H1 (cell line): ENCODE measurements around the gene ADAMTS14. TPM values are rescaled to one million over a fixed set of nuclear protein-coding genes. Genes with fewer than 3 reads are reported as not detected.
A peak's percentile ranks its signal among the peaks of the same experiment; 100 is the strongest.

Source experiments
- CTCF ChIA-PET: fragments of 300-600 bp; sonication (Branson Sonifier 250); formaldehyde crosslinking; loops from one replicate; lab custom pipeline; 2021; ENCODE audit not compliant: partially characterized antibody; lab: Charles Lee
- POLR2A ChIA-PET: fragments of 300-600 bp; sonication (Branson Sonifier 250); formaldehyde crosslinking; loops from one replicate; lab custom pipeline; 2021; ENCODE audit warnings: inconsistent platforms; ENCODE audit not compliant: partially characterized antibody; lab: Charles Lee
- DNase-seq, 2 experiments: peaks; one replicate each; pipeline versions ENCODE4 v3.0.0 to v3.0.0-alpha.2; 2010 to 2022; ENCODE audit warnings: low spot score in 2 of 2, low read depth in 1 of 2, mixed read lengths in 1 of 2
- FAIRE-seq: peaks from 2 replicates; lab custom pipeline; 2011; peaks lifted over from hg19 to GRCh38; lab: Jason Lieb, UNC
- H2AFZ ChIP-seq: 2 replicates; pipeline ENCODE4 v1.8.1; 2012; ENCODE audit warnings: low read length, inconsistent platforms
- H2AK5ac ChIP-seq: 2 replicates; pipeline ENCODE4 v1.6.1; 2013; ENCODE audit warnings: low read depth, low read length
- H2BK120ac ChIP-seq: replicated peaks from 2 replicates; pipeline ENCODE3; 2013; ENCODE audit warnings: low read depth, low read length, inconsistent platforms
- H2BK12ac ChIP-seq: 2 replicates; pipeline ENCODE4 v1.6.1; 2013; ENCODE audit warnings: low read depth, low read length
- H2BK15ac ChIP-seq: 2 replicates; pipeline ENCODE4 v1.6.1; 2013; ENCODE audit warnings: low read length
- H2BK20ac ChIP-seq: 2 replicates; pipeline ENCODE4 v1.6.1; 2013; ENCODE audit warnings: low read length
- H2BK5ac ChIP-seq: 2 replicates; pipeline ENCODE4 v1.6.1; 2013; ENCODE audit warnings: low read depth, low read length
- H3K14ac ChIP-seq: 2 replicates; pipeline ENCODE4 v1.6.1; 2013; ENCODE audit warnings: inconsistent platforms; ENCODE audit not compliant: insufficient read length
- H3K18ac ChIP-seq: 2 replicates; pipeline ENCODE4 v1.6.1; 2013; ENCODE audit warnings: low read length; ENCODE audit errors: extremely low read depth
- H3K23ac ChIP-seq: 2 replicates; pipeline ENCODE4 v1.6.1; 2013; ENCODE audit warnings: inconsistent platforms; ENCODE audit not compliant: insufficient read length
- H3K23me2 ChIP-seq: 2 replicates; pipeline ENCODE4 v1.6.1; 2013; ENCODE audit warnings: low read depth, low read length
- H3K27ac ChIP-seq: 2 replicates; pipeline ENCODE4 v1.6.1; 2011; ENCODE audit warnings: low read depth, low read length, inconsistent platforms
- H3K27me3 ChIP-seq, 4 experiments: replicated peaks in 1 of 4; 1 replicate in 1 of 4; 2 replicates in 3 of 4; pipeline versions ENCODE4 v1.6.1 to v1.8.1; 2011 to 2013; ENCODE audit warnings: low read length in 3 of 4, mild to moderate bottlenecking in 3 of 4, inconsistent platforms in 2 of 4, mixed read lengths in 2 of 4, moderate library complexity in 1 of 4; ENCODE audit not compliant: control insufficient read depth in 3 of 4, insufficient read depth in 3 of 4; ENCODE audit errors: extremely low read depth in 1 of 4
- H3K36me3 ChIP-seq, 4 experiments: 2 replicates each; pipeline versions ENCODE4 v1.6.1 to v1.8.1; 2011 to 2013; ENCODE audit warnings: mild to moderate bottlenecking in 4 of 4, low read length in 3 of 4, moderate library complexity in 2 of 4, control low read depth in 1 of 4, inconsistent platforms in 1 of 4; ENCODE audit not compliant: insufficient read depth in 4 of 4, control insufficient read depth in 2 of 4
- H3K4ac ChIP-seq: replicated peaks from 2 replicates; pipeline ENCODE3; 2013; ENCODE audit warnings: low read length, low read depth, mixed read lengths, inconsistent platforms; ENCODE audit not compliant: insufficient read length
- H3K4me1 ChIP-seq, 4 experiments: replicated peaks in 1 of 4; 1 replicate in 1 of 4; 2 replicates in 3 of 4; pipeline versions ENCODE4 v1.6.1 to v1.8.1; 2011 to 2013; ENCODE audit warnings: low read length in 3 of 4, inconsistent platforms in 2 of 4, mixed read lengths in 1 of 4; ENCODE audit not compliant: insufficient read depth in 4 of 4, control insufficient read depth in 3 of 4
- H3K4me2 ChIP-seq, 2 experiments: 2 replicates each; pipeline versions ENCODE4 v1.6.1 to v1.8.1; 2011 to 2013; ENCODE audit warnings: low read depth in 2 of 2, low read length in 2 of 2, control low read depth in 1 of 2, inconsistent platforms in 1 of 2, mild to moderate bottlenecking in 1 of 2; ENCODE audit not compliant: insufficient read depth in 1 of 2
- H3K4me3 ChIP-seq, 4 experiments: fragments of 200-600, 300-600 bp in 1 of 4; sonication (generic), shearing (Covaris generic), sonication (Bioruptor Twin) in 1 of 4; 2 replicates each; pipeline versions ENCODE4 v1.5.1 to v1.8.1; 2011 to 2016; ENCODE audit warnings: low read length in 4 of 4, low read depth in 3 of 4, control low read depth in 2 of 4, inconsistent platforms in 2 of 4, mild to moderate bottlenecking in 2 of 4, mixed read lengths in 1 of 4, moderate library complexity in 1 of 4; ENCODE audit not compliant: insufficient read depth in 2 of 4; ENCODE audit errors: extremely low read depth in 1 of 4
- H3K56ac ChIP-seq: replicated peaks from 2 replicates; pipeline ENCODE3; 2013; ENCODE audit warnings: low read depth, mild to moderate bottlenecking, mixed read lengths, low read length, inconsistent platforms; ENCODE audit not compliant: insufficient read length
- H3K79me1 ChIP-seq: 2 replicates; pipeline ENCODE4 v1.6.1; 2013; ENCODE audit warnings: low read depth, low read length, control low read depth
- H3K79me2 ChIP-seq, 2 experiments: 2 replicates each; pipeline versions ENCODE4 v1.6.1 to v1.8.1; 2012 to 2013; ENCODE audit warnings: low read length in 2 of 2, mild to moderate bottlenecking in 2 of 2, inconsistent platforms in 1 of 2; ENCODE audit not compliant: insufficient read depth in 2 of 2, control insufficient read depth in 1 of 2
- H3K9ac ChIP-seq, 4 experiments: replicated peaks in 1 of 4; 1 replicate in 1 of 4; 2 replicates in 3 of 4; pipeline versions ENCODE4 v1.6.1 to v1.8.1; 2011 to 2013; ENCODE audit warnings: low read depth in 3 of 4, low read length in 3 of 4, control low read depth in 2 of 4, mild to moderate bottlenecking in 2 of 4, moderate library complexity in 2 of 4, inconsistent platforms in 1 of 4; ENCODE audit errors: extremely low read depth in 1 of 4
- H3K9me3 ChIP-seq, 2 experiments: 2 replicates each; pipeline versions ENCODE4 v1.6.1 to v1.8.1; 2012 to 2013; ENCODE audit warnings: mild to moderate bottlenecking in 2 of 2, moderate library complexity in 2 of 2, control low read depth in 1 of 2, inconsistent platforms in 1 of 2, low read depth in 1 of 2, low read length in 1 of 2, mixed read lengths in 1 of 2; ENCODE audit not compliant: insufficient read depth in 2 of 2
- H4K20me1 ChIP-seq, 2 experiments: replicated peaks in 1 of 2; 2 replicates each; pipeline versions ENCODE3 to v1.8.1; 2011 to 2013; ENCODE audit warnings: inconsistent platforms in 2 of 2, low read length in 2 of 2, mild to moderate bottlenecking in 1 of 2; ENCODE audit not compliant: insufficient read depth in 2 of 2, control insufficient read depth in 1 of 2
- H4K5ac ChIP-seq: 2 replicates; pipeline ENCODE4 v1.6.1; 2013; ENCODE audit warnings: low read length, low read depth, mixed read lengths, inconsistent platforms; ENCODE audit not compliant: insufficient read length
- H4K8ac ChIP-seq: 2 replicates; pipeline ENCODE4 v1.8.0; 2013; ENCODE audit warnings: mild to moderate bottlenecking, moderate library complexity, low read length, inconsistent platforms; ENCODE audit not compliant: insufficient read depth; ENCODE audit errors: extremely low read depth
- H4K91ac ChIP-seq: replicated peaks from 2 replicates; pipeline ENCODE3; 2013; ENCODE audit warnings: low read length, mixed read lengths, inconsistent platforms; ENCODE audit not compliant: insufficient read length
- CHD1 ChIP-seq: IDR thresholded peaks from 2 replicates; pipeline ENCODE4 v1.6.1; 2012; ENCODE audit warnings: low read depth, low read length, improper control_type of control experiment
- CTCF ChIP-seq, 3 experiments: IDR thresholded peaks; 1 replicate in 2 of 3; 2 replicates in 1 of 3; pipeline versions ENCODE4 v1.5.1 to v1.6.1; 2011; ENCODE audit warnings: low read length in 3 of 3, mild to moderate bottlenecking in 3 of 3, inconsistent platforms in 2 of 3, low read depth in 1 of 3, moderate library complexity in 1 of 3; ENCODE audit not compliant: insufficient read depth in 1 of 3; ENCODE audit errors: control extremely low read depth in 1 of 3
- GTF2F1 ChIP-seq: IDR thresholded peaks from 2 replicates; pipeline ENCODE4 v1.6.1; 2012; ENCODE audit warnings: low read depth, low read length, improper control_type of control experiment, borderline replicate concordance
- PHF8 ChIP-seq: fragments of 200-600 bp; sonication (generic); conservative IDR thresholded peaks from 2 replicates; pipeline ENCODE4 v1.7.1; 2012; ENCODE audit warnings: low read depth, mild to moderate bottlenecking, inconsistent platforms, low read length, moderate library complexity
- POLR2A ChIP-seq, 2 experiments: IDR thresholded peaks; 1 replicate in 1 of 2; 2 replicates in 1 of 2; pipeline ENCODE4 v1.6.1; 2011; ENCODE audit warnings: low read depth in 2 of 2, low read length in 2 of 2, mild to moderate bottlenecking in 2 of 2; ENCODE audit errors: control extremely low read depth in 1 of 2
- POU5F1 ChIP-seq: IDR thresholded peaks from 2 replicates; pipeline ENCODE4 v1.6.1; 2011; ENCODE audit warnings: low read depth, mild to moderate bottlenecking, low read length, moderate library complexity
- SIN3A ChIP-seq, 2 experiments: IDR thresholded peaks in 1 of 2; conservative IDR thresholded peaks in 1 of 2; 2 replicates each; pipeline ENCODE4 v1.6.1; 2011 to 2012; ENCODE audit warnings: low read length in 2 of 2, improper control_type of control experiment in 1 of 2, low read depth in 1 of 2, mild to moderate bottlenecking in 1 of 2
- WGBS, 2 experiments: shearing (Covaris generic) in 1 of 2; methylation state at CpG; one replicate each; pipeline versions ENCODE4 v1.1.6 to v1.1.7; 2013 to 2015; ENCODE audit warnings: low lambda C conversion rate in 2 of 2, mixed read lengths in 2 of 2, inconsistent platforms in 1 of 2, low coverage in 1 of 2, missing lambda C conversion rate in 1 of 2; ENCODE audit not compliant: insufficient replicate concordance in 2 of 2, insufficient coverage in 1 of 2, insufficient read length in 1 of 2; ENCODE audit errors: extremely low coverage in 1 of 2, missing lambda C conversion rate in 1 of 2; 5-methylcytosine and 5-hydroxymethylcytosine counted together
- polyA plus RNA-seq, 7 experiments: library from polyadenylated mRNA; depleted of rRNA in 3 of 7; stranded (reverse) in 5 of 7; unstranded in 2 of 7; fragments of >200 nt in 5 of 7; fragments of 200-250 nt in 2 of 7; gene quantifications; 1 replicate in 5 of 7; 2 replicates in 1 of 7; 4 replicates in 1 of 7; pipeline versions ENCODE4 v1.2.1 to v1.2.3, GENCODE V29; 2011 to 2013; ENCODE audit warnings: missing spikeins in 2 of 7, mixed read lengths in 2 of 7
- total RNA-seq: library from RNA; stranded (reverse); fragmentation: NEBNext Ultra II Directional; extraction: Animal tissue kit (Norgen Biotek cat#: 25700); gene quantifications from 2 replicates; pipeline ENCODE4 v1.2.1, GENCODE V29; 2021

Gene ADAMTS14
- total and polyA plus RNA-seq, 2 of the 8 experiments (the other 6 are each of a cell fraction or from before 2014, with no cell fraction given), result 2.0 to 2.3 TPM

GRCh38 chr10:70761727-70762350 lies 89.5 kb downstream of the ADAMTS14 start:
- CTCF ChIA-PET, result interaction anchor here (0.6 to 4.1 kb wide), 17 partner anchors 8 to 1565 kb away, joined by 3 to 35 read pairs (median 7); no protein-coding TSS in a partner anchor
- H3K9me3 ChIP-seq, result peaks cover 9 to 12% of the 10 kb centered on the region in 2 experiments

More at GRCh38 chr10:70761727-70762350, 89.5 kb downstream of the ADAMTS14 start:
- no peaks in the 10 kb centered on the region for H4K20me1 ChIP-seq
- no peak overlapping the region for H3K27ac ChIP-seq
- peak overlapping the region; percentile 68; the same call in 1 of the 2 replicates for H2BK12ac ChIP-seq
- H2AFZ ChIP-seq, result no peak overlapping the region
- TF ChIP-seq POLR2A (IDR thresholded peaks at IDR 0.05; ENCODE audit: control extremely low read depth in 1 of 2, low read depth in 2 of 2, low read length in 2 of 2) (no peak), POU5F1 (no peak), GTF2F1 (no peak), CHD1 (no peak), SIN3A (conservative IDR thresholded peaks at IDR 0.05 in 1 of 2, IDR thresholded peaks at IDR 0.05 in 1 of 2; ENCODE audit: low read depth in 1 of 2, low read length in 2 of 2) (no peak), PHF8 (no peak), CTCF (IDR thresholded peaks at IDR 0.05; ENCODE audit: control extremely low read depth in 1 of 3, insufficient read depth in 1 of 3, low read depth in 1 of 3, low read length in 3 of 3) (no peak)
- TF ChIP-seq, all 59 proteins: peak for 0
- H2BK15ac ChIP-seq, result peak overlapping the region; percentile 89; the same call in 1 of the 2 replicates
- H3K9ac ChIP-seq, result no peak overlapping the region; a peak in 2 of 7 replicates
- H2AK5ac ChIP-seq, result no peak overlapping the region
- POLR2A ChIA-PET, result interaction anchor here (1.9 kb wide), 1 partner anchor 54 kb away, joined by 8 read pairs; the partner anchor contains the start of gene SGPL1
- H3K79me1 ChIP-seq, result no peaks in the 10 kb centered on the region
- H4K5ac ChIP-seq, result no peak overlapping the region
- H3K4ac ChIP-seq, result peak overlapping the region; percentile 73
- H3K23me2 ChIP-seq, result no peaks in the 10 kb centered on the region
- H3K56ac ChIP-seq, result no peak overlapping the region
- FAIRE-seq (no peak), DNase-seq (no peak)
- H4K91ac ChIP-seq, result peak overlapping the region; percentile 18
- H3K23ac ChIP-seq, result no peak overlapping the region
- H3K36me3 ChIP-seq, result no peaks in the 10 kb centered on the region
- peak overlapping the region; percentile 25; the same call in 1 of the 2 replicates for H3K18ac ChIP-seq
- no peak overlapping the region for H2BK120ac ChIP-seq
- H3K4me2 ChIP-seq, result no peak overlapping the region
- no peak overlapping the region for H3K4me3 ChIP-seq
- 93% methylated on average over 9 of the region's 10 CpGs; no CpG with 5 or more reads in 1 of the 2 experiments for WGBS, 2 experiments
- H3K4me1 ChIP-seq, result peaks cover 0 to 18% (median 12%) of the 10 kb centered on the region in 4 experiments; a peak in 6 of 7 replicates
- no peaks in the 10 kb centered on the region for H3K79me2 ChIP-seq
- H4K8ac ChIP-seq, result no peak overlapping the region
- H2BK5ac ChIP-seq, result no peak overlapping the region
- H2BK20ac ChIP-seq, result no peak overlapping the region; the same call in 1 of the 2 replicates
- H3K27me3 ChIP-seq, result no peaks in the 10 kb centered on the region
- no peak overlapping the region for H3K14ac ChIP-seq
